Ectodermal cell (in vitro differentiated cells): Measurements from ENCODE around the gene IQCK.

Experiments
- H3K27ac ChIP-seq: 2 replicates; pipeline ENCODE4 v1.7.0; 2013; ENCODE audit warnings: mild to moderate bottlenecking, low read depth, low read length; ENCODE audit not compliant: insufficient read depth, poor library complexity, severe bottlenecking
- H3K27me3 ChIP-seq: 2 replicates; pipeline ENCODE4 v1.7.0; 2013; ENCODE audit warnings: mild to moderate bottlenecking, low read length; ENCODE audit not compliant: insufficient read depth, control insufficient read depth, poor library complexity, severe bottlenecking
- H3K36me3 ChIP-seq: one replicate; pipeline ENCODE4 v1.7.0; 2013; ENCODE audit warnings: low read length; ENCODE audit not compliant: control insufficient read depth, insufficient read depth
- H3K4me1 ChIP-seq: one replicate; pipeline ENCODE4 v1.7.0; 2013; ENCODE audit warnings: low read length; ENCODE audit not compliant: control insufficient read depth, insufficient read depth
- H3K4me3 ChIP-seq: 2 replicates; pipeline ENCODE4 v1.7.0; 2013; ENCODE audit warnings: low read depth, low read length, control low read depth; ENCODE audit not compliant: insufficient read depth
- H3K9me3 ChIP-seq: 2 replicates; pipeline ENCODE4 v1.7.0; 2013; ENCODE audit warnings: mild to moderate bottlenecking, low read length, moderate library complexity; ENCODE audit not compliant: control insufficient read depth
- WGBS, 2 experiments: methylation state at CpG; one replicate each; pipeline ENCODE4 v1.1.7; 2013; ENCODE audit warnings: missing lambda C conversion rate in 2 of 2; 5-methylcytosine and 5-hydroxymethylcytosine counted together

IQCK gene

GRCh38 chr16:19831678-19832077 is 113.6 kb downstream of the IQCK start:
- no peaks in the 10 kb centered on the region for H3K4me1 ChIP-seq
- WGBS, 2 experiments = 94 to 95% methylated on average over 4 to 6 of the region's 6 CpGs
- no peaks in the 10 kb centered on the region for H3K27me3 ChIP-seq
- no peaks in the 10 kb centered on the region for H3K36me3 ChIP-seq
- no peaks in the 10 kb centered on the region for H3K9me3 ChIP-seq
- no peak overlapping the region for H3K4me3 ChIP-seq
- no peak overlapping the region for H3K27ac ChIP-seq

- Histone ChIP-seq H3K4me3 (no peak overlapping the region), H3K36me3 (no peaks in the 10 kb centered on the region), H3K27ac (no peak overlapping the region), H3K27me3 (no peaks in the 10 kb centered on the region), H3K9me3 (no peaks in the 10 kb centered on the region), H3K4me1 (peaks cover 12% of the 10 kb centered on the region)
- 73 to 78% methylated on average over 3 of the region's 3 CpGs for WGBS, 2 experiments
These were observed 115.1 kb downstream of the IQCK start for GRCh38 chr16:19833176-19833575.

GRCh38 chr16:19833581-19833980 is 115.5 kb downstream of the IQCK start:
- Histone ChIP-seq H3K27ac (no peak overlapping the region), H3K36me3 (no peaks in the 10 kb centered on the region), H3K27me3 (no peaks in the 10 kb centered on the region), H3K4me3 (no peak overlapping the region), H3K4me1 (peaks cover 16% of the 10 kb centered on the region), H3K9me3 (no peaks in the 10 kb centered on the region)
- 95 to 98% methylated on average over 5 of the region's 5 CpGs for WGBS, 2 experiments

GRCh38 chr16:19835196-19835595 is 117.1 kb downstream of the IQCK start:
- no peak overlapping the region for H3K27ac ChIP-seq
- H3K27me3 ChIP-seq = no peaks in the 10 kb centered on the region
- H3K9me3 ChIP-seq = no peaks in the 10 kb centered on the region
- no peaks in the 10 kb centered on the region for H3K36me3 ChIP-seq
- WGBS, 2 experiments = 90 to 92% methylated on average over 2 to 3 of the region's 3 CpGs
- H3K4me1 ChIP-seq = peaks cover 16% of the 10 kb centered on the region
- no peak overlapping the region for H3K4me3 ChIP-seq

DNA sequence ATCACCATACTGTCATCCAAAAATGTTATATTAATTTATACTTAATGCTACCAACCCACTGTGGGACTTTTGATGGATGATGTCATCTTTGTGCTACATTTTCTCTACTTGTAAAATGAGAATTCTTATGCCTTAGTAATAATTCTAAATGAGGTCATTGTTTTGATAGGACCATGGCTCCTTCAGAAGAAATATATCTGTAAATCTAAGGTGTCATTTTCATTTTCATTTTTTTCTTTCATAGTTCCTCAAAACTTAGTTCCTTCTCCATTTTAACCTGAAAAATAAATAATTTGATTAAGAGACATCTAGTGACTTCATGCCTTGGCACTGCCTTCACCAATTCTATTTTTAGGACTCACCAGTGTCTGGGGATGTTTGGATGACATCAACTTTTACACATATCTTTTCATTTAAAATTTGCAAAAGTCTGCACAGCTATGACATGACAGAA is 117.9 kb downstream of the IQCK start:
- peaks cover 16% of the 10 kb centered on the region for H3K4me1 ChIP-seq
- H3K27me3 ChIP-seq = no peaks in the 10 kb centered on the region
- H3K9me3 ChIP-seq = no peaks in the 10 kb centered on the region
- no peak overlapping the region for H3K27ac ChIP-seq
- H3K36me3 ChIP-seq = no peaks in the 10 kb centered on the region
- no peak overlapping the region for H3K4me3 ChIP-seq

DNA sequence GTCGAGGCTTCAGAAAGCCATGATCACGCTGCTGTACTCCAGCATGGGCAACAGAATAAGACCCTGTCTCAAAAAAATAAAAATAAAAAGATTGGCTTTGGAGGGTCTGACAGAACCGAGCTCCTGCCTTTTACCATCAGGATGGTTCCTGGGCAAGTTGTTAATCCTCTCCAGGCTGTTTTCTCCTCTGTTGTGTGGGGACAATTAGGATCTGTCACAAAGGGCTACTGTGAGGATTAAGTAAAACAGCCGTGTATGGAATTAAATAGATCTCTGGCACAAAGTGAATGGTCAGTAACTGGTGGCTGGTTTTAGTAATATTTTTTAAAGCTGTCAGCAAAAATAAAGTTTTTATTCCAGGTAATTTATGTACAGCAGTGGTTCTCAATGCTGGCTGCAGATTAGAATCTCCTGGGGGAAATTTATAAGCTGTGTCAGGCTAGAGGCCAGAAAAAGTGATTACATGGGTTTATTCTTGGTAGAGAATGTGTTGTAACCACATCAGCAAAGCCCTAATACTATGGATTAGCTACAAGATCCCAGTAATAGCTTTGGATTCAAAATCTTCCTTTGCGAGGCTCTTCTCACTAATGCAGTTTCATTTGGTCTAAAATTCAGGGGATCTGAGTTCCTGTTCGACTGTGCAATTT is 119.4 kb downstream of the IQCK start:
- Histone ChIP-seq H3K36me3 (no peaks in the 10 kb centered on the region), H3K9me3 (no peaks in the 10 kb centered on the region), H3K4me1 (peaks cover 16% of the 10 kb centered on the region), H3K27me3 (no peaks in the 10 kb centered on the region), H3K27ac (peak overlapping the region; percentile 65), H3K4me3 (no peak overlapping the region)
- WGBS, 2 experiments = 62 to 69% methylated on average over 6 of the region's 6 CpGs

GRCh38 chr16:19837984-19838707 is 120.1 kb downstream of the IQCK start:
- no peaks in the 10 kb centered on the region for H3K36me3 ChIP-seq
- H3K4me1 ChIP-seq = peaks cover 16% of the 10 kb centered on the region
- no peaks in the 10 kb centered on the region for H3K27me3 ChIP-seq
- H3K9me3 ChIP-seq = no peaks in the 10 kb centered on the region
- WGBS, 2 experiments = 37 to 39% methylated on average over 13 of the region's 13 CpGs
- peak overlapping the region; percentile 65 for H3K27ac ChIP-seq
- no peak overlapping the region for H3K4me3 ChIP-seq

- Histone ChIP-seq H3K9me3 (no peaks in the 10 kb centered on the region), H3K27ac (no peak overlapping the region), H3K4me3 (no peak overlapping the region), H3K36me3 (no peaks in the 10 kb centered on the region), H3K4me1 (peaks cover 16% of the 10 kb centered on the region), H3K27me3 (no peaks in the 10 kb centered on the region)
- WGBS, 2 experiments = 87 to 88% methylated on average over 3 of the region's 3 CpGs
These were observed 122.5 kb downstream of the IQCK start for GRCh38 chr16:19840524-19841110.

GRCh38 chr16:19841184-19841583 is 123.1 kb downstream of the IQCK start:
- H3K4me1 ChIP-seq = peaks cover 16% of the 10 kb centered on the region
- no peak overlapping the region for H3K27ac ChIP-seq
- no peak overlapping the region for H3K4me3 ChIP-seq
- WGBS, 2 experiments = 86 to 91% methylated on average over 3 of the region's 3 CpGs
- no peaks in the 10 kb centered on the region for H3K36me3 ChIP-seq
- H3K9me3 ChIP-seq = no peaks in the 10 kb centered on the region
- no peaks in the 10 kb centered on the region for H3K27me3 ChIP-seq

DNA sequence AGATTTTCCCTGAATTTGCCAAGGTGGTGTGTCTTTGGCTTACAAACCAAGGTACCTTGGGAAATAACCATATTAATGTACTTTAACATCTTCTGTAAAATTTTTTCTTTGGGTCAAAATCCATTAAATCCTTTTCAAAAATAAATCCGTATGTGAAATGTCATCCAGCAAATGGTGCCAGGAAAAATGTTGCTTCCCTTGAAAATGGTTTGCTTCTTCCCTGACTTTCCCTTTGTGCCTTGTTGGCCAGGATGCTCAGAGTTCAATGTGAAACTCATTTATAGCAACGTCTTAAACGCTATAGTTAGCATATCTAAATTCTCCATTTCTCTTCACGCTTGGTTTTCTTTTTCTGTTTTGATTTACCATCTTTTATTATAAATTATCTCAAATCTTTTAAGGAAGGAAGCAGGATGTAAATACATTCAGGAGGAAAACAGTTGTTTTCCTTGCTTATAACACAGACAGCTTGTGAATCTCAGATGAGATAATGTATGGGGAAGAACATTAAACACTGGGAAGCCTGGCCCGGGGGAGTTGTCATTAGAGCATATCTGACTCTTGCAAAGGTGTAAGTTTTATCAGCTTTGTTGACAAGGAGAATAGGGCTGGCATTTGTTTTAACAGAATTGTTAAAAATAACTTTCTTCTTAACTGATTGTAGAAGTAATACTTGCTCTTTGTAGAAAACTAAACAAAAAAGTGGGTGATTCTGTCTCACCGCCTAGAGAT is 124.5 kb downstream of the IQCK start:
- Histone ChIP-seq H3K9me3 (no peaks in the 10 kb centered on the region), H3K27ac (no peak overlapping the region), H3K4me1 (peaks cover 10% of the 10 kb centered on the region), H3K36me3 (no peaks in the 10 kb centered on the region), H3K4me3 (no peak overlapping the region), H3K27me3 (no peaks in the 10 kb centered on the region)
- WGBS, 2 experiments = 80 to 94% methylated on average over 4 to 5 of the region's 6 CpGs
